ENCODE data around the gene MYO10.
"Not testable (repeated sequence)": the region's sequence is repeated elsewhere in the genome, so short reads cannot be mapped to it uniquely, and the experiment has no call there.

The MYO10 gene

GRCh38 chr5:16884595-16884994, 51.5 kb downstream of the MYO10 start:
- DNase-seq, result no peak

- DNase-seq, result no peak
Observed at GRCh38 chr5:16883806-16884205, 52.3 kb downstream of the MYO10 start.

- no peak for DNase-seq
Observed at GRCh38 chr5:16883176-16883575, 52.9 kb downstream of the MYO10 start.

GRCh38 chr5:16881251-16881650, 54.8 kb downstream of the MYO10 start:
- DNase-seq, result no peak

GRCh38 chr5:16880547-16880946, 55.5 kb downstream of the MYO10 start:
- DNase-seq, result no peak

- DNase-seq, result no peak
Observed at GRCh38 chr5:16879650-16880049, 56.4 kb downstream of the MYO10 start.

- no peak for DNase-seq
Observed at GRCh38 chr5:16879191-16879590, 56.9 kb downstream of the MYO10 start.

GRCh38 chr5:16877267-16877935, 58.7 kb downstream of the MYO10 start:
- no peak for DNase-seq

- not testable (repeated sequence) for DNase-seq
Observed at GRCh38 chr5:16874424-16874823, 61.7 kb downstream of the MYO10 start.

GRCh38 chr5:16871746-16872339, 64.2 kb downstream of the MYO10 start:
- DNase-seq, result no peak

GRCh38 chr5:16870878-16871277, 65.2 kb downstream of the MYO10 start:
- no peak for DNase-seq

GRCh38 chr5:16869821-16870796, 66.0 kb downstream of the MYO10 start:
- DNase-seq, result no peak

GRCh38 chr5:16867577-16867953, 68.5 kb downstream of the MYO10 start:
- DNase-seq, result no peak

- no peak for DNase-seq
Observed at GRCh38 chr5:16866795-16867576, 69.1 kb downstream of the MYO10 start.

- no peak for DNase-seq
Observed at GRCh38 chr5:16866273-16866672, 69.8 kb downstream of the MYO10 start.

- DNase-seq, result no peak
Observed at GRCh38 chr5:16865151-16865550, 70.9 kb downstream of the MYO10 start.

GRCh38 chr5:16864631-16865131, 71.4 kb downstream of the MYO10 start:
- DNase-seq, result no peak

- DNase-seq, result no peak
Observed at GRCh38 chr5:16863469-16863946, 72.6 kb downstream of the MYO10 start.

- no peak for DNase-seq
Observed at GRCh38 chr5:16862777-16863176, 73.3 kb downstream of the MYO10 start.

GRCh38 chr5:16859346-16859745, 76.7 kb downstream of the MYO10 start:
- no peak for DNase-seq

- DNase-seq, result no peak
Observed at GRCh38 chr5:16858151-16858550, 77.9 kb downstream of the MYO10 start.

- DNase-seq, result no peak
Observed at GRCh38 chr5:16857635-16858034, 78.5 kb downstream of the MYO10 start.

- no peak for DNase-seq
Observed at GRCh38 chr5:16856531-16856930, 79.6 kb downstream of the MYO10 start.
